Measurements from ENCODE around the gene TESK2. TPM values are rescaled to one million over a fixed set of nuclear protein-coding genes. Genes with fewer than 3 reads are reported as not detected.
"Not testable (repeated sequence)": the region's sequence is repeated elsewhere in the genome, so short reads cannot be mapped to it uniquely, and the experiment has no call there.

The TESK2 gene
- total RNA-seq, 4 donors from 2014 or later, result 16.5 to 30.5 (median 23.2) TPM

DNA sequence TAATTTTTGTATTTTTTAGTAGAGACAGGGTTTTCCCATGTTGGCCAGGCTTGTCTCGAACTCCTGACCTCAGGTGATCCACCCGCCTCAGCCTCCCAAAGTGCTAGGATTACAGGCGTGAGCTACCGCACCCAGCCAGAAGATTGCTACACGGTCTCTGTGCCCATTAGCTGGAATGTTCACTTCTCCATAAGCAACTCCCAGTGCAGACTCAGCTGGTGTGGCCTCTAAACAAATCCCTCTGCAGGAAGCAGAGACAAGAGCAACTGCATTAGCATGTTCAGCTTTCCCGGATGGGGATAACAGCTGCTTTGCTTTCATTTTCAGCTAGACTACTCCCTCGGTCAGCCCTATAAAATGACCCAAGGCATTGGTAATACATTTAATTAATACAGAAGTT lies 130.0 kb downstream of the TESK2 start:
- peak in 1 of 3 donors; percentile 65 for DNase-seq
- H3K9me3 ChIP-seq, H3K27me3 ChIP-seq, H3K36me3 ChIP-seq: not testable (repeated sequence)
- Histone ChIP-seq H3K4me1 (peaks cover 0 to 20% (median 0%) of the 10 kb centered on the region in 4 donors), H3K4me3 (peak overlapping the region in 1 of 4 donors; percentile 0), H3K27ac (peak overlapping the region; percentile 35 to 60 (median 45))
- TF ChIP-seq, protein P1, sequence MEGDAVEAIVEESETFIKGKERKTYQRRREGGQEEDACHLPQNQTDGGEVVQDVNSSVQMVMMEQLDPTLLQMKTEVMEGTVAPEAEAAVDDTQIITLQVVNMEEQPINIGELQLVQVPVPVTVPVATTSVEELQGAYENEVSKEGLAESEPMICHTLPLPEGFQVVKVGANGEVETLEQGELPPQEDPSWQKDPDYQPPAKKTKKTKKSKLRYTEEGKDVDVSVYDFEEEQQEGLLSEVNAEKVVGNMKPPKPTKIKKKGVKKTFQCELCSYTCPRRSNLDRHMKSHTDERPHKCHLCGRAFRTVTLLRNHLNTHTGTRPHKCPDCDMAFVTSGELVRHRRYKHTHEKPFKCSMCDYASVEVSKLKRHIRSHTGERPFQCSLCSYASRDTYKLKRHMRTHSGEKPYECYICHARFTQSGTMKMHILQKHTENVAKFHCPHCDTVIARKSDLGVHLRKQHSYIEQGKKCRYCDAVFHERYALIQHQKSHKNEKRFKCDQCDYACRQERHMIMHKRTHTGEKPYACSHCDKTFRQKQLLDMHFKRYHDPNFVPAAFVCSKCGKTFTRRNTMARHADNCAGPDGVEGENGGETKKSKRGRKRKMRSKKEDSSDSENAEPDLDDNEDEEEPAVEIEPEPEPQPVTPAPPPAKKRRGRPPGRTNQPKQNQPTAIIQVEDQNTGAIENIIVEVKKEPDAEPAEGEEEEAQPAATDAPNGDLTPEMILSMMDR (IDR thresholded peaks at IDR 0.05), result peak in 3 of 6 experiments; percentile 32 to 49 (median 42)

DNA sequence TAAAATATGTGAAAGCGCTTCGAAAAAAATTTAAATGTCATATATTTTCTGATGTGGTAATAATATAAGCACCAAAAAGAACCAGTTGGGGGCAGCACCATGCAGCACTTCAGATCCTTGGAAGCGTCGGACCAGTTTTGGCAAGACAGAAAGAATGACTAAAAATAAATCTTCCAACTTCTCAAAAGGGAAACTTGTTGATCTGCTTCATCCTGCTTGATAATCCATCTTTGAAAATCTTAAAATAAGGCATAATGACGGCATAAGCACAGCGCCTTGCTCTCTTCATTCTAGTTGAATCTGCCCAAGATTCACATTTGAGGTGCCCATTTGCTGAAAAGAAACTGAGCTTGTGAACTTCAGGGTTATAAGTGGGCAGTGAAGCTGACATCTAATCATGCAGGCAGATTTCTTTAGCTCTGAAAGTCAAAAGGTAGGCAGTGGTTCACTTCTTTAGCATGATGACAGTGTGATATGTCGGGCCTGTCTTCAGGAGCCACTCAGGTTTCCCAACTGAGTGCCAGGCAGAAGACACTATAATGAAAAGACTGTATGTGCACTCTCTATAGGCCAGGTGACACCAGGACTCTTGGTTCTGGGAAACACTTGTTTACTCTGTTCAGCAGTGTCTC lies 131.0 kb downstream of the TESK2 start:
- Histone ChIP-seq H3K9me3 (no peaks in the 10 kb centered on the region), H3K4me1 (peaks cover 0 to 20% (median 0%) of the 10 kb centered on the region in 4 donors), H3K36me3 (no peaks in the 10 kb centered on the region), H3K27ac (peak overlapping the region; percentile 35 to 60 (median 45)), H3K27me3 (no peaks in the 10 kb centered on the region), H3K4me3 (peak overlapping the region in 1 of 4 donors; percentile 8)
- DNase-seq, result peak in 2 of 3 donors; percentile 70 to 84
- TF ChIP-seq, protein P1 (IDR thresholded peaks at IDR 0.05), result peak; percentile 43 to 80 (median 70)
- TF ChIP-seq POLR2A (IDR thresholded peaks at IDR 0.05), result no peak

DNA sequence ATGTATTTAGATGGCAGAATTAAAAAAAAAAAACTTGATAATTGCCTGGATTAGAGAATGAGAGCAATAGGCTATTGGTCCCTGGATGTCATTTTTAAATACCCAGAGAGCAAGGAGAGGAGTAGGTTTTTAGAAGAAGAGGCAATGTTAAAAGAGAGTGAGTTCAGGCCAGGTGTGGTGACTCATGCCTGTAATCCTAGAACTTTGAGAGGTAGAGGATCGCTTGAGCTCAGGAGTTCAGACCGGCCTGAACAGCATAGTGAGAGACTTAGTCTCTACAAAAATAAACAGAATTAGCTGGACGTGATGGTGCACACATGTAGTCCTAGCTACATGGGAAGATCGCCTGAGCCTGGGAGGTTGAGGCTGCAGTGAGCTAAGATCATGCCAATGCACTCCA lies 134.8 kb downstream of the TESK2 start:
- Histone ChIP-seq H3K27me3 (no peaks in the 10 kb centered on the region), H3K9me3 (no peaks in the 10 kb centered on the region), H3K27ac (peak overlapping the region in 2 of 4 donors; percentile 27 to 34), H3K36me3 (peaks cover 0 to 5% (median 0%) of the 10 kb centered on the region in 3 donors), H3K4me1 (peaks cover 0 to 14% (median 0%) of the 10 kb centered on the region in 4 donors), H3K4me3 (no peak overlapping the region)
- no peak for DNase-seq
- TF ChIP-seq, protein P1 (IDR thresholded peaks at IDR 0.05), result no peak
- TF ChIP-seq POLR2A (IDR thresholded peaks at IDR 0.05), result no peak

DNA sequence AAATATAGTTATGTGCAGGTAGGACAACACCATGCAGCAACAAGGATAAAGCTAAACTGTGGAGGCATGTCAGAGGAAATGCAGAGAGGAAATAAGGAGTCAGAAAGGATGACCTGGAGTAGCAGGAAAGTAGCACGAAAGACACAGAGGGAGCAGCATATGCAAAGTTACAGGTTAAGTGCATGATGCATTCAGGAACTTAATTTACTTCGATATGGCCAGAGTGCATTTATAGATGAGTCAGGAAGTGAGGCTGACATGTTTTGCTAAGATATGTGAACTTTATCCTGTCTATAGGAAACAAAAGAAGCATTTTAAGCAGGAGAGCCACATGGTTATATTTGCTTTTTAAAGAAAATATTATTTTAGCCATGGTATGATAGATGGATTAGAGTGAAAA lies 135.3 kb downstream of the TESK2 start:
- no peak for DNase-seq
- H3K9me3 ChIP-seq, result no peaks in the 10 kb centered on the region
- H3K4me1 ChIP-seq, result peaks cover 0 to 8% (median 0%) of the 10 kb centered on the region in 4 donors
- H3K4me3 ChIP-seq, result no peak overlapping the region
- peaks cover 0 to 5% (median 0%) of the 10 kb centered on the region in 3 donors for H3K36me3 ChIP-seq
- TF ChIP-seq POLR2A (IDR thresholded peaks at IDR 0.05), result no peak
- TF ChIP-seq, protein P1 (IDR thresholded peaks at IDR 0.05), result no peak
- peak overlapping the region in 2 of 4 donors; percentile 10 to 34 for H3K27ac ChIP-seq
- H3K27me3 ChIP-seq, result no peaks in the 10 kb centered on the region

DNA sequence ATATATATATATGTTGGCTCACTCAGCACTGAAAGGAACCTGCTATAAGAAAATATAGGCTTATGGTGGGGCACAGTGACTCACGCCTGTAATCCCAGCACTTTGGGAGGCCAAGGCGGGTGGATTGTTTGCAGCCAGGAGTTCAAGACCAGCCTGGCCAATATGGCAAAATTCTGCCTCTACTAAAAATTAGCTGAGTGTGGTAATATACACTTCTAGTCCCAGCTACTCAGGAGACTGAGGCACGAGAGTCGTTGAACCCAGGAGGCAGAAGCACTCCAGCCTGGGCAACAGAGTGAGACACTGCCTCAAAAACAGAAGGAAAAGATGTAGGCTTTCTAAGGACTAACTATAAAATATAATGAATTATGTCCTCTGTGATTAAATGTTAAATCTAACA lies 136.1 kb downstream of the TESK2 start:
- no peaks in the 10 kb centered on the region for H3K27me3 ChIP-seq
- H3K27ac ChIP-seq, result no peak overlapping the region
- H3K4me1 ChIP-seq, result peaks cover 0 to under 1% (median 0%) of the 10 kb centered on the region in 4 donors
- TF ChIP-seq POLR2A (IDR thresholded peaks at IDR 0.05), result no peak
- TF ChIP-seq, protein P1 (IDR thresholded peaks at IDR 0.05), result no peak
- H3K4me3 ChIP-seq, result no peak overlapping the region
- H3K9me3 ChIP-seq, result no peaks in the 10 kb centered on the region
- peaks cover 0 to 5% (median 0%) of the 10 kb centered on the region in 3 donors for H3K36me3 ChIP-seq
- no peak for DNase-seq

Data from Peyer's patch (tissue), 4 donors.